GM18511 (cell line): ENCODE data around the gene NOL4L.

Source experiments
- ATAC-seq: cut with Tn5 transposase; IDR thresholded peaks from one replicate; pipeline ENCODE4 v1.9.1; 2021; ENCODE audit warnings: mild to moderate bottlenecking, moderate library complexity; ENCODE audit not compliant: unreplicated experiment

NOL4L gene

GRCh38 chr20:32577657-32578056 is 7.5 kb downstream of the NOL4L start:
- no peak for ATAC-seq

DNA sequence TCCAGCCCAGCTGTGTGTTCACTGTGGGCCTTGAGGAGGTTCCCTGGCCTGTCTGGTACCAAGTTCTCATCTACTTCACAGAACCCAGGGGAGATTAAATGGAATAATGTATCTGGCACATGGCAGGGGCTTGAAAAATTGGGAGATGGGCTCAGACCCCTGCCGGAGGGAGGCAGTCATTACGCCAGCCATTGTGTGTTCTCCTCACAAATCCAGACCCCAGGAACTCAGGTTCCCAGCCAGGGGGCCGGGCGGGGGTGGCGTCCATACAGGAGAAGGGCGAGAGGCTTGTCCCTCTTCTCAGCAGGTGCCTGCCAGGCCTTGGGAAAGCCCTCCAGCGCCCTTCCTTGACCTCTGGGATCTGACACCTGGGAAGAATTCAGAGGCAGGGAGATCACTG is 8.1 kb downstream of the NOL4L start:
- no peak for ATAC-seq

GRCh38 chr20:32576560-32576959 is 8.6 kb downstream of the NOL4L start:
- no peak for ATAC-seq

DNA sequence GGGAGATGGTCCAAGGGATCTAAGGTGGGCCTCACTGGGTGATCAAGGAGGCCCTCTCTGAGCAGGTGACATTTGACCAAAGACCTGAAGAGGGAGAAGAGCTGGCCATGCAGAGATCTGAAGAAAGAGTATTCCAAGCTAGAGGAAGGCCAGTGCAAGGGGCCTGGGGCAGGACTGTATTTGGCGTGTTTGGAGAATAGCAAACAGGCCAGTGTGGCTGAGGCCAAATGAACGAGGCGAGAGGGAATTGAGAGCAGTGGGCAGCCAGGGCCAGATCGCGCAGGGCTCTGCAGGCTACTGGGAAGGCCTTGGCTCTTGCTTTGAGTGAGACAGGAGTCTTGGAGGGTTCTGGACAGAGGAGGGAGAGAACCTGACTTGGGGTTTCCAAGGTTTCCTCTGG is 9.3 kb downstream of the NOL4L start:
- ATAC-seq: no peak

DNA sequence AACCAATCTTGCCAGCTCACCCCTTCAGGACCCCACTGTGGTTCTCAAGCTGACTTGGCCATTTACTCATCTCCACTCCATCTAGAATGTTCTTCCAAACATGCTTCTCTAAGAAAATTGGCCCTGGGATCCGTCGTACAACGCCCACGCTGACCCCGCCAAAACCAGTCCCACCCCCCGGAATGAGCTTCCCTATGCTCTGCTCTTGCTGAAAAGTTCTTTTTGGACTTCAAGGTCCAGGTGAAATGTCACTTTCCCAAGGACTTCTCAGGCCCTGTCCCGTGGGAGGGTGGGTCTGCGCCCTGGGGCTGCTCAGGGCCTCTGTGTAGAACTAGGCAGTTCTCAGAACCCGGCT is 9.9 kb downstream of the NOL4L start:
- ATAC-seq: no peak

DNA sequence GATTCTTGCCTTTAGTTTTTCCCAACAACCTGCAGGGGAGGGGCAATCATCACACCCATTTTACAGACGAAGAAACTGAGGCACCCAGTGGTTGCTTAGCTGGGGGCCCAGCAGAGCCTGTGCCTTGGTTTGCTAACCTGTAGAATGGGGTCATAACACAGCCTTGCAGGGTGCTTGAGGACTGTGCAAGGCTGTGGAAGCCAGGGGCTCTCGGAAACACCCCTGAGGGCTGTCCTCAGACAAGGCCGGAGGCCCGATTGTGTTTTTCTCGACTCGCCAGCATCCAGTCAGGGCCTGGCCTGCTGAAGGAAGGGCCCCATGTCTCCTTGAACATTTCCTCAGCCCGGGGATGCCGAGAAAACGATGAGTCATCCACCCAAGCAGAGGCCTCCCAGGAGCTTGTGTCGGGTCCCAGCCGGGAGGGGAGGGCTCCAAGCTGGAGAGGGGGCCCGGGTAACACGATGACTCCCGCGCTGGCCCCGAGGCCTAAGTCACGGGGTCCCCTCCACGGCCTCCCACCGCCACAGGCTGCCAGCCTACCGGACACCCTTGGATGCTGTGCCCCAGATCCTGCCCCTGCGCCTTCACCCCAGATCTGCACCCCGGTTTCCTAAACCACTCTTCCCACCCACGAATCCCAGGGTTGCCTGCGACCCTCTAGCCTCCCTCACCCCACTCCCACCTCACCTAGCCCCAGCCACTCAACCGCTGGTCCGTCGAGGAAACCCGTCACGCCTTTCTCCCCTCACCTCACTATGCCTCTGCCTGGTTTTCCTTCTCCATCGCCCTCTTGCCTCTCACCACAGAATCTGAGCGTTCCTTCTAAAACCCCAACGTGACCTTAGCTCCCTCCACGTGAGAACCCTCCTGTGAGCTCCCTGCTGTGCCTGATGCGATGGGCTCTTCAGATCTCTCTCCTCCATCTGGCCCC is 10.6 kb downstream of the NOL4L start:
- no peak for ATAC-seq

DNA sequence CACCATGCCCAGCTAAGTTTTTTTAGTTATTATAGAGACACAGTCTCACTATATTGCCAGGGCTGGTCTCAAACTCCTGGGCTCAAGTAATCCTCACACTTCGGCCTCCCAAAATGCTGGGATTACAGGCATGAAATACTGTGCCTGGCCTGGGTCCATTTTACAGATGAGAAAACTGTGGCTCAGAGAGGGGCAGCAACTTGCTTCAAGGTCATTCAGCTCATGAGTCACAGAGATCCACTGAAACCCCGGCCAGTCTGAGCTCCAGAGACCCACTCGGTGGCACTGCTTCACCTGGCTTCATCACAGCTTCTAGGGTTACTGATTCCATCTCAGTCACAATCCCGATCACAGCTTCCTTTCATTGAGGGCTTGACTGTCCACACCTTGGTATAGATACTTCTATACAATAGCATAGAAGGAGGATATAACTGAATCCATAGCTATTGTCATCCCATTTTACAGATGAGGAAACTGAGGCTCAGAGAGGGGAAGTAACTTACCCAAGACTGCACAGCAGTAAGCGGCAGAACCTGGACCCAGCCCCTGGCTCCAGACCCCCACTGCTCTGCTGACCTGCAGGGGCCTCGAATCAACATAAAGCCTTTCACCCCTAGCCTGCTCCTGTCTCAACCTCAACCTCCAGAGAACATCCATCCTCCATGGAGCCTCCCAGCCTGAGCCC is 11.8 kb downstream of the NOL4L start:
- no peak for ATAC-seq

- ATAC-seq: no peak
These were observed 12.7 kb downstream of the NOL4L start for GRCh38 chr20:32572271-32572968.

DNA sequence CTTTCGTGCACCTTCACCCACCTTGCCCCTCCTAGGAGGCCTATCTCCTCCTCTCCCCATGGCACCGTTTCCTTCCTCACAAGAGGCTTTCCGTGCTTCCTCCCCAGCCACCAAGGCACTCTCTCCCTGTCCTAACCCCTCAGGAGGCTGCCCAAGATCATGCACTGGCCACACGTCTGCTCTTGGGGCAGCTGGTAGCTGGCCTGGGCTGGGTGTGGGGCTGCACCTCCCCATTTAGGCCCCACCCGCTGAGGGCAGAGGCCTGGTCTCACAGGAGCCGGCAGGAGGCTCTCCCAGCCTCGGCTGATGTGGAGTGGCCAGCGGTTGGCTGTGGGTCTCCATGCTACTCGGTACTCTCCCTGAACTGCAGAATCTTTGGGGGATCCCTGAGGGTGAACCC is 13.6 kb downstream of the NOL4L start:
- no peak for ATAC-seq

- no peak for ATAC-seq
These were observed 14.5 kb downstream of the NOL4L start for GRCh38 chr20:32570401-32571190.

DNA sequence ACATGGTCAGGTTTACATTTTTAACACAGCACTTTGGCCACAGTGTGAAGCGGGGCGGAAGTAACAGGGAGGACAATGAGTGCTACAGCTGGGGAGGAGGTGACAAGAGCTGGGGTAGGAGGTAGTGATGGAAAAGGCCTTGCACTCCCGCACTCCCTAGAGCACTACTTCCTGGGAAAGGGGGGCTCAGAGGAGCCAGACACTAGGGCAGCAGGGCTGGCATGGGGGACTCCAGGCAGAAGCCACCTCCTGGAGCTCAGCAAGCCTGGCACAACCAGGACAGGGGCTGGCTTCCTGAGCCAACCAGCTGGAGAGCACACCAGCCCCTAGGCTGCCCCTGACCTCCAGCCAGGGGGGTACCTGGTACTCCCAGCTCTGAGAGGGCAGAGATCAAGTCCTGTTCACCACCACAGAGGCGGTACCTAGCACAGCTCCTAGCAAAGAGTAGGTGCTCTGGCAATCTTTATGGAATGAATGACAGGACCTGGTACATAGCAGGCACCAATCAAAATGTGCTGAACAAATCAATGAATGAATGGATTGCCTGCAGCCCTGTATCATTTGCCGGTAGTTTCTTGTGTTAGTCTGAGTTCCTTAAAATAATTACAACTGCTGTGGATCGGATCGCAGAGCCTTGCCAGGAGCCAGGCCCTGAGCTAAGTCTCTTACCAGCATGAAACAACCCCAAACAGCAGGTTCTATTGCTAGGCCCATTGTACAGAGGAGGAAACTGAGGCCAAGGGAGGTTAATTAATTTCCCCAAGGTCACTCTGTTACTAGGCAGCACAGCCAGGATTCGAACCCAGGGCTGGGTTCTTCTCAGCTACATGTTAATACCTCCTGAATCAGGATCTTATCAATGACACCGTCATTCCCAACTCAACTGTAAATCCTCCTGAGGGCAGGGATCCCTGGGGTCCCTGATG is 15.5 kb downstream of the NOL4L start:
- ATAC-seq: no peak

GRCh38 chr20:32569018-32569379 is 16.1 kb downstream of the NOL4L start:
- ATAC-seq: no peak

GRCh38 chr20:32567384-32568178 is 17.6 kb downstream of the NOL4L start:
- no peak for ATAC-seq

GRCh38 chr20:32566379-32567374 is 18.5 kb downstream of the NOL4L start:
- ATAC-seq: no peak

GRCh38 chr20:32565735-32566032 is 19.4 kb downstream of the NOL4L start:
- ATAC-seq: no peak

DNA sequence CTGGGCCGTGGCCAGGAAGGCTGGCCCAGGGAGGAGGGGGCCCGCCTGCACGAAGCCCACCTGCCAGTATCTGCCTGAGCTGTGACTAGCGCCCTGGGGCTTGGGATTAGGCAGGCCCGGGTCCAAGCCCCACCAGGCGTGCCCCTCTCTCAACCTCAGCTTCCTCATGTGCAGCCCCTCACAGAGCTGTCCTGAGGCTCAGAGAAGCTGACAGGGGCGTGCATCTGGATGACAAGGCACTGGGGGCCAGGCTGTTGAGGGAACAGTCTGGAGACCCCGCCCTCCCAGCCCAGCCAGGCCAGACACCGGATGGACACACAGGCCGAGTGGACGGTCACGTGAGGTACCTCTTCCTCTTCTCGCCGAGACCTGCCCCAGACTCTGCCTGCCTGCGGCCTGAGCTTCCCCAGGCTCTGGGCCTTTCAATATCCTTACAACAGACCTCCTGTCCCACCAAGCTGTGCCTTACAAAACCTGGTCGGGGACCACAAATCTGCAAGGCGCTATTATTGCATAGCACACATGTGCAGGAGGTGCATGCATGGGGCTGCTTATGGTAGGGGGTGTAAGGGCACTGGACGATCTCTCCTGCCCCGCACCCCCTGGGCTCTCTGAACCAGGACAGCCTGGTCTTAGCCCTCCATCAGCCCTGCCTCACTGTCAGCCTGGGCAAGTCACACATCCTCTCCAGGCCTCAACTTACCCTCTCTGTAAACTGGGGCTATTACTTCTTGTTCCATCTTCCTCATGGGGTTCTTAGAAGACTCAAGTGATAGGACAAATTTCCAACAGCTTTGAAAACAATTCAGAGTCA is 20.0 kb downstream of the NOL4L start:
- no peak for ATAC-seq

GRCh38 chr20:32564440-32564839 is 20.7 kb downstream of the NOL4L start:
- no peak for ATAC-seq
